Activated CD4-positive, alpha-beta T cell treated with anti-CD3 and anti-CD28 coated beads for 48 hours (primary cell): ENCODE data around the gene MYO15A.
A peak's percentile ranks its signal among the peaks of the same experiment; 100 is the strongest.

Experiments used
- DNase-seq: peaks from one replicate; pipeline ENCODE4 v3.0.0-alpha.2; 2020

Gene MYO15A

GRCh38 chr17:18132711-18133110 lies 24.2 kb downstream of the MYO15A start:
- no peak for DNase-seq

GRCh38 chr17:18136357-18136756 lies 27.8 kb downstream of the MYO15A start:
- no peak for DNase-seq

GRCh38 chr17:18138065-18138749 lies 29.7 kb downstream of the MYO15A start:
- DNase-seq: no peak

- DNase-seq: no peak
These were observed 30.5 kb downstream of the MYO15A start for GRCh38 chr17:18139092-18139491.

GRCh38 chr17:18139498-18139897 lies 30.9 kb downstream of the MYO15A start:
- no peak for DNase-seq

GRCh38 chr17:18139949-18140348 lies 31.4 kb downstream of the MYO15A start:
- no peak for DNase-seq

- no peak for DNase-seq
These were observed 32.1 kb downstream of the MYO15A start for GRCh38 chr17:18140648-18141047.

- DNase-seq: peak; percentile 47
These were observed 32.8 kb downstream of the MYO15A start for GRCh38 chr17:18141210-18141803.

GRCh38 chr17:18142417-18142816 lies 33.9 kb downstream of the MYO15A start:
- no peak for DNase-seq

- peak; percentile 31 for DNase-seq
These were observed 34.7 kb downstream of the MYO15A start for GRCh38 chr17:18143044-18143936.

- no peak for DNase-seq
These were observed 35.7 kb downstream of the MYO15A start for GRCh38 chr17:18144261-18144660.

GRCh38 chr17:18144855-18145254 lies 36.3 kb downstream of the MYO15A start:
- DNase-seq: no peak

GRCh38 chr17:18145811-18146210 lies 37.3 kb downstream of the MYO15A start:
- no peak for DNase-seq

GRCh38 chr17:18146259-18146658 lies 37.7 kb downstream of the MYO15A start:
- no peak for DNase-seq

- DNase-seq: no peak
These were observed 38.4 kb downstream of the MYO15A start for GRCh38 chr17:18146980-18147379.

- no peak for DNase-seq
These were observed 40.0 kb downstream of the MYO15A start for GRCh38 chr17:18148586-18148985.

- DNase-seq: no peak
These were observed 42.7 kb downstream of the MYO15A start for GRCh38 chr17:18151290-18151689.

GRCh38 chr17:18155179-18155578 lies 46.6 kb downstream of the MYO15A start:
- DNase-seq: no peak

- DNase-seq: no peak
These were observed 47.8 kb downstream of the MYO15A start for GRCh38 chr17:18156171-18156975.

GRCh38 chr17:18156976-18157280 lies 48.4 kb downstream of the MYO15A start:
- DNase-seq: no peak

GRCh38 chr17:18157354-18157985 lies 48.9 kb downstream of the MYO15A start:
- no peak for DNase-seq

- peak; percentile 98 for DNase-seq
These were observed 49.6 kb downstream of the MYO15A start for GRCh38 chr17:18158022-18158600.
